DND-41 (cell line): ENCODE measurements around the gene RRP8.

Experiments used
- CTCF ChIP-seq: IDR thresholded peaks from 2 replicates; pipeline ENCODE4 v1.5.1; 2012; ENCODE audit warnings: borderline replicate concordance, low read length, moderate library complexity, mild to moderate bottlenecking; ENCODE audit not compliant: poor library complexity, severe bottlenecking; ENCODE audit errors: extremely low read depth
- EZH2 ChIP-seq: IDR thresholded peaks from 3 replicates; pipeline ENCODE4 v1.6.1; 2012; ENCODE audit warnings: borderline replicate concordance, low read depth, mild to moderate bottlenecking, moderate library complexity, low read length, inconsistent platforms; ENCODE audit not compliant: severe bottlenecking

DNA sequence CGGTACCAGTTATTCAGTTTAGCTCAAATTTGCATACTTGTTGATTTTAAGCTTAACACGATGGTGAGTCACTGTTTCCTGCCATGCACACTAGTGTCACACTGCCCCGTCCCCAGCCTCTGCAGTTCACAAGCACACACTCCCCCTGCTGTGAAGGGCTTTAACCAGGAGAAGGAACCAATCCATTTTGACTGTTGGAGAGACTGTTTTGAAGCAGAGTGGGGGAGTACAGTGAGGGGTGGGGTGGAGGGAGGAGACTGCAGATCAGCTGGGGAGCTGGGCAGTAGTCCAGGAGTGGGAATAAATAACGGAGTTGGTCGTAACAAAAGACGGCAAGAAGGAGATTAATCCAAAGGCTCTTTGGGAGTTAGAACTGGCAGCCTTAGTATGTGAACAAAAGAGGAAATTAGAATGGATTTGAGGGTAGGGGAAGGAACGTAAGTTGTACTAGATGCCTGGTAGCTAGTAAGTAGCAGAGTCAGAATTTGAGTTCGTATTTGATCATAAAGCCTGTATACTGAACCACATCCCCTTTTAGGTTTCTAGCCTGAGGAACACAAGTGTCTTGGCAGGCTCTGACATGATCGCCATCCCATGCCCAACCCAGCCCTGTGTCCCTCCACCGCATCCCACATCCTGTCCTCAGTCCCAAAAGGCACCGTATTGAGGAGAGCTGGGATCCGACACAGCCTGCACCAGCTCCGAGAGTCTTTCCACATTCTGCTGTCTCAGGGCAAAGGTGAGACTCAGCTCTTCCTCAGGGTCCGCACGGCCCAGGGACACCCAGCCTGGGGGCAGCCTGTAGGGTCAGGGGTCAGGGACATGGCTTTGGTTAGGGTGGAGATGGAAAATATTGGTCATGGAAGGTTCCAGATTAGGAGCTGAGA is 14.9 kb upstream of the RRP8 start:
- TF ChIP-seq EZH2 = no peak
- TF ChIP-seq CTCF = no peak
